HEK293 (cell line): ENCODE measurements around the gene SCFD1.

ENCODE experiments used
- CTCF ChIA-PET: fragments of 350-600 bp; formaldehyde crosslinking; extraction: SDS; loops from one replicate; lab custom pipeline; 2021; ENCODE audit warnings: antibody characterized with exemption; lab: Yijun Ruan, JAX
- POLR2A ChIA-PET: fragments of 300-600 bp; formaldehyde crosslinking; extraction: SDS; loops from one replicate; lab custom pipeline; 2020; ENCODE audit warnings: antibody characterized with exemption, inconsistent platforms; lab: Yijun Ruan, JAX
- H3K27ac ChIP-seq: fragments of 200-500 bp; sonication (Bioruptor generic); 2 replicates; pipeline ENCODE4 v1.5.1; 2014; ENCODE audit warnings: low read depth, low read length, control low read depth, inconsistent platforms; ENCODE audit errors: extremely low read depth
- H3K36me3 ChIP-seq, 2 experiments: fragments of 200-500 bp in 1 of 2; sonication (Bioruptor generic) in 1 of 2; 1 replicate in 1 of 2; 2 replicates in 1 of 2; pipeline ENCODE4 v1.5.1; 2014 to 2017; ENCODE audit warnings: inconsistent platforms in 2 of 2, low read length in 2 of 2; ENCODE audit not compliant: control insufficient read depth in 2 of 2, insufficient read depth in 1 of 2
- H3K4me1 ChIP-seq: fragments of 200-500 bp; sonication (Bioruptor generic); 2 replicates; pipeline ENCODE4 v1.5.1; 2014; ENCODE audit warnings: mild to moderate bottlenecking, low read length, inconsistent platforms; ENCODE audit not compliant: control insufficient read depth, insufficient read depth
- H3K4me3 ChIP-seq: 2 replicates; pipeline ENCODE4 v1.5.1; 2011; ENCODE audit warnings: low read depth, mild to moderate bottlenecking, control low read depth, low read length, moderate library complexity
- H3K9me3 ChIP-seq: fragments of 200-500 bp; sonication (Bioruptor generic); 2 replicates; pipeline ENCODE4 v1.5.1; 2014; ENCODE audit warnings: low read depth, low read length, inconsistent platforms; ENCODE audit not compliant: control insufficient read depth, insufficient read depth
- KLF17 ChIP-seq: fragments of 450-650 bp; formaldehyde crosslinking; IDR thresholded peaks from 2 replicates; pipeline ENCODE4 v1.5.1; 2016; ENCODE audit warnings: missing biosample characterization, missing genetic modification characterization
- PATZ1 ChIP-seq: fragments of 450-650 bp; formaldehyde crosslinking; IDR thresholded peaks from 2 replicates; pipeline ENCODE4 v1.5.1; 2016; ENCODE audit warnings: missing biosample characterization, missing genetic modification characterization
- ZBTB20 ChIP-seq: fragments of 450-650 bp; formaldehyde crosslinking; IDR thresholded peaks from 2 replicates; pipeline ENCODE4 v1.5.1; 2016; ENCODE audit warnings: missing biosample characterization, missing genetic modification characterization
- ZBTB21 ChIP-seq: fragments of 450-650 bp; formaldehyde crosslinking; IDR thresholded peaks from 2 replicates; pipeline ENCODE4 v1.5.1; 2017; ENCODE audit warnings: missing biosample characterization, missing genetic modification characterization
- ZEB2 ChIP-seq: fragments of 450-650 bp; formaldehyde crosslinking; IDR thresholded peaks from 2 replicates; pipeline ENCODE4 v1.5.1; 2016; ENCODE audit warnings: missing biosample characterization, missing genetic modification characterization
- ZFP3 ChIP-seq: fragments of 450-650 bp; formaldehyde crosslinking; IDR thresholded peaks from 2 replicates; pipeline ENCODE4 v1.5.1; 2016; ENCODE audit warnings: low read depth, missing biosample characterization, missing genetic modification characterization
- ZNF114 ChIP-seq: fragments of 450-650 bp; formaldehyde crosslinking; IDR thresholded peaks from 2 replicates; pipeline ENCODE4 v1.5.0; 2017; ENCODE audit warnings: missing biosample characterization, missing genetic modification characterization
- ZNF214 ChIP-seq: fragments of 450-650 bp; formaldehyde crosslinking; IDR thresholded peaks from 2 replicates; pipeline ENCODE4 v1.5.1; 2017; ENCODE audit warnings: missing biosample characterization, mild to moderate bottlenecking, missing genetic modification characterization, borderline replicate concordance
- ZNF239 ChIP-seq: fragments of 450-650 bp; formaldehyde crosslinking; IDR thresholded peaks from 2 replicates; pipeline ENCODE4 v1.5.1; 2016; ENCODE audit warnings: missing biosample characterization, missing genetic modification characterization
- ZNF354C ChIP-seq: fragments of 450-650 bp; formaldehyde crosslinking; IDR thresholded peaks from 2 replicates; pipeline ENCODE4 v1.5.1; 2016; ENCODE audit warnings: missing biosample characterization, missing genetic modification characterization, low read depth, borderline replicate concordance
- ZNF37A ChIP-seq: fragments of 450-650 bp; IDR thresholded peaks from 2 replicates; pipeline ENCODE4 v1.5.1; 2018; ENCODE audit warnings: missing biosample characterization, missing genetic modification characterization
- ZNF394 ChIP-seq: fragments of 450-650 bp; formaldehyde crosslinking; IDR thresholded peaks from 2 replicates; pipeline ENCODE4 v1.5.1; 2016; ENCODE audit warnings: missing biosample characterization, missing genetic modification characterization, mild to moderate bottlenecking, moderate library complexity, borderline replicate concordance
- ZNF423 ChIP-seq: fragments of 450-650 bp; formaldehyde crosslinking; IDR thresholded peaks from 2 replicates; pipeline ENCODE4 v1.5.1; 2016; ENCODE audit warnings: missing biosample characterization, missing genetic modification characterization
- ZNF501 ChIP-seq: fragments of 450-650 bp; formaldehyde crosslinking; IDR thresholded peaks from 2 replicates; pipeline ENCODE4 v1.5.1; 2016; ENCODE audit warnings: missing biosample characterization, missing genetic modification characterization
- ZNF521 ChIP-seq: fragments of 450-650 bp; formaldehyde crosslinking; IDR thresholded peaks from 2 replicates; pipeline ENCODE4 v1.5.1; 2017; ENCODE audit warnings: missing biosample characterization, mild to moderate bottlenecking, missing genetic modification characterization
- ZNF639 ChIP-seq: fragments of 450-650 bp; formaldehyde crosslinking; IDR thresholded peaks from 2 replicates; pipeline ENCODE4 v1.5.1; 2016; ENCODE audit warnings: missing biosample characterization, missing genetic modification characterization
- ZNF645 ChIP-seq: fragments of 450-650 bp; formaldehyde crosslinking; IDR thresholded peaks from 2 replicates; pipeline ENCODE4; 2016; ENCODE audit warnings: missing biosample characterization, missing genetic modification characterization
- ZNF670 ChIP-seq: fragments of 450-650 bp; formaldehyde crosslinking; IDR thresholded peaks from 2 replicates; pipeline ENCODE4 v1.5.1; 2016; ENCODE audit warnings: missing biosample characterization, missing genetic modification characterization, low read depth
- ZNF692 ChIP-seq: fragments of 450-650 bp; formaldehyde crosslinking; IDR thresholded peaks from 2 replicates; pipeline ENCODE4 v1.5.1; 2016; ENCODE audit warnings: missing biosample characterization, missing genetic modification characterization
- ZNF792 ChIP-seq: fragments of 450-650 bp; formaldehyde crosslinking; IDR thresholded peaks from 2 replicates; pipeline ENCODE4 v1.5.1; 2016; ENCODE audit warnings: missing biosample characterization, missing genetic modification characterization
- ZSCAN5A ChIP-seq: fragments of 450-650 bp; formaldehyde crosslinking; IDR thresholded peaks from 2 replicates; pipeline ENCODE4 v1.5.1; 2016; ENCODE audit warnings: missing biosample characterization, missing genetic modification characterization
- TF ChIP-seq, protein P1 (sequence below): sonication (generic); formaldehyde crosslinking; IDR thresholded peaks from 2 replicates; pipeline ENCODE4 v1.8.1; 2022; ENCODE audit warnings: mild to moderate bottlenecking, moderate library complexity, missing genetic modification reagents

SCFD1 gene

DNA sequence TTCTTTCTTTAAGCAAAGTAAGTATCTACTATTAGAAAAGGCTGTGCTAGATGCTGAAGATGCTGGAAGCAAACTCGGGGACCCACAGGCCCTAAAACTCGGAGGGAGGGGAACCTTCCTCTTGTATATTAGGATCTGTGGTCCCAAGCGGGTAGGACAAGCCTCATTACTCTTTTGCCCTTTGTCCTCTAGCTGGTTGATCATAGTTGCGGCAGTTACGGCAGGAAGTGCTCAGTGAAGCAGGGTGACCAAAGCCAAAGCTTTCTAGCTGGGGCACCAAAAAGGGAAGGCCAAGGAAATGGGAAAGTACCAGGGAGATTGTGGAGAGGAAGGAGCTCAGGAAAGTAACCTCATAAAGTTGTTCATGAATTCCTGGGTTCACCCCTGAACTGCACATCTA lies 76.3 kb downstream of the SCFD1 start (continued):
- TF ChIP-seq PATZ1 (no peak), ZNF423 (no peak), KLF17 (tag by site-specific recombination) (no peak), ZSCAN5A (tag by site-specific recombination) (no peak), ZNF692 (no peak), ZNF239 (tag by site-specific recombination) (no peak), ZNF37A (tag by site-specific recombination) (no peak), ZNF354C (tag by site-specific recombination) (no peak)

DNA sequence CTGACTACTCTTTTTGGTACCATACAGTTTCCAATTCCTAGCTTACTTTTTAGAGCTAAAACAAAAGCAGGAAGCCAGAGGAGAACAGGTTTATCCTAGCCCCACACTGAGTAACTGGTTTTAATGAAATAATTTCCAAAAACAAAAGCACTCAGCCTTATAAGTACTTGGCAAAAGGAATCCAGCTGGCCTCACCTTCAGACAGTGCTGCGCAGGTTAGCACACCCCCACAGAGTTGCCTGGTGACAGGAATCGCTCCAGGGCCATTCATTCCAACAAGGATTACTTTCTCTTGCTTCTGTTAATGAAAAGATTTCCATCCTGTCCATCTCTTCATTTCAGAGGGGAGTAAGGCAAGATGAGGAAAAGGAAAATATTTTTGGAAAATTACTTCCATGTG lies 84.6 kb downstream of the SCFD1 start:
- ChIA-PET CTCF (interaction anchor here (0.7 kb wide), 1 partner anchor 48 kb away, joined by 3 read pairs; no protein-coding TSS in a partner anchor), POLR2A (no interaction called here)
- Histone ChIP-seq H3K4me1 (no peaks in the 10 kb centered on the region), H3K4me3 (no peak overlapping the region), H3K27ac (no peak overlapping the region), H3K36me3 (peaks cover 21 to 37% of the 10 kb centered on the region in 2 experiments), H3K9me3 (no peaks in the 10 kb centered on the region)
- no peak for TF ChIP-seq ZNF792 (tag by site-specific recombination)
- no peak for TF ChIP-seq ZNF670 (tag by site-specific recombination)
- no peak for TF ChIP-seq ZBTB21 (tag by site-specific recombination)
- TF ChIP-seq, protein P1, sequence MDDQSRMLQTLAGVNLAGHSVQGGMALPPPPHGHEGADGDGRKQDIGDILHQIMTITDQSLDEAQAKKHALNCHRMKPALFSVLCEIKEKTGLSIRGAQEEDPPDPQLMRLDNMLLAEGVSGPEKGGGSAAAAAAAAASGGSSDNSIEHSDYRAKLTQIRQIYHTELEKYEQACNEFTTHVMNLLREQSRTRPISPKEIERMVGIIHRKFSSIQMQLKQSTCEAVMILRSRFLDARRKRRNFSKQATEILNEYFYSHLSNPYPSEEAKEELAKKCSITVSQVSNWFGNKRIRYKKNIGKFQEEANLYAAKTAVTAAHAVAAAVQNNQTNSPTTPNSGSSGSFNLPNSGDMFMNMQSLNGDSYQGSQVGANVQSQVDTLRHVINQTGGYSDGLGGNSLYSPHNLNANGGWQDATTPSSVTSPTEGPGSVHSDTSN, result no peak
- no peak for TF ChIP-seq ZFP3 (tag by site-specific recombination)
- TF ChIP-seq ZNF639 (tag by site-specific recombination), result no peak
- TF ChIP-seq ZNF394 (tag by site-specific recombination), result no peak
- TF ChIP-seq ZNF114, result no peak
- no peak for TF ChIP-seq ZNF521 (tag by site-specific recombination)
- no peak for TF ChIP-seq ZEB2 (tag by site-specific recombination)
- TF ChIP-seq ZNF501, result no peak
- no peak for TF ChIP-seq ZNF214
- TF ChIP-seq ZBTB20 (tag by site-specific recombination), result no peak
- no peak for TF ChIP-seq ZNF645 (tag by site-specific recombination)
